ENCODE data around the gene MUC13.

- no peak for TF ChIP-seq CTCF (IDR thresholded peaks at IDR 0.05)
- TF ChIP-seq POLR2A (IDR thresholded peaks at IDR 0.05): no peak
- no peak for TF ChIP-seq EP300 (IDR thresholded peaks at IDR 0.05)
Measured at GRCh38 chr3:124920718-124921117, 13.8 kb downstream of the MUC13 start.
